ENCODE data around the gene FJX1.
A peak's percentile ranks its signal among the peaks of the same experiment; 100 is the strongest.

FJX1 gene

DNA sequence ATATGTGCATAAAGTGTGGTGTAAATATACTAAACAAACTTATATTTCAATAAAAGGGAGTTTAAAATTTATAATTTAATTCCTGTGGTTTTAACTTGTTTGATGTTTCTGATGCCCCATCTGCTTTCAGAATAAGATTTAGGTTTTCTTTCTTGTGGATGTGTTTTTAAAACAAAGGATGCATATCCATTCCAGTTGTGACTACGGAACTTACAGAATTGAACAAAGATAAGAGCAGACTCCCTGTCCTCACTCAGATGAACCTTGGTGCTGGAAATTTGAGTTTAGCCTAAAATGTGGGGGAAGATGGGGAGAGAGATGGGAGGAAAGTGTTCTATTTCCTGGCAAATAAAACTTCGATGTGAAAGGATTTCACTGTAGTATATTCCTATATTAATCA, 2.5 kb downstream of the FJX1 start:
- Histone ChIP-seq H3K9me3 (replicated peaks; ENCODE audit: low read length) (no peaks in the 10 kb centered on the region), H3K36me3 (ENCODE audit: insufficient read depth, low read length) (no peaks in the 10 kb centered on the region), H3K9ac (ENCODE audit: low read depth, low read length) (peak overlapping the region; percentile 86), H3K4me3 (ENCODE audit: low read length) (peak overlapping the region; percentile 76), H3K27me3 (ENCODE audit: control insufficient read depth, insufficient read depth, low read length) (no peaks in the 10 kb centered on the region), H3K4me1 (ENCODE audit: control insufficient read depth, insufficient read depth, low read length) (peaks cover 61% of the 10 kb centered on the region), H3K4me2 (ENCODE audit: low read length) (peak overlapping the region; percentile 93)

DNA sequence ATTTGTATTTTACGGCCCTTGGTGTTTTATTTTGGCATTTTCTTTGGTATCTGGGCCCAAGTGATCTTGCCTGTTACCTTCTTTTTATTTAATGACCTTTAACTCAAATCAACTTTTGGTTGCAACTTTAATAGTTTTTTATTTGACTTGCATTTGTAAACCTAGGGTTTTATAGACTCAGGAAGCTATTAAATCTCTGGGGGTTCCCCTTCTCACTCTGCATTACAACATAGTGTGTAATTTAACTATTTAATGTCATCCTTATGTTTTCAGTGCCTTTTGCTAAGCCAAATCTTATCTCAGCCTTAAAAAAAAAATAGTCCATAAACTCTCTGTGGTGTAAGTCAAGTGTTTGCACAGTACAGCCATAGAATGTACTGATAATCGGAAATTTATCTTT, 3.4 kb downstream of the FJX1 start:
- Histone ChIP-seq H3K27me3 (ENCODE audit: control insufficient read depth, insufficient read depth, low read length) (no peaks in the 10 kb centered on the region), H3K9me3 (replicated peaks; ENCODE audit: low read length) (no peaks in the 10 kb centered on the region), H3K4me1 (ENCODE audit: control insufficient read depth, insufficient read depth, low read length) (peaks cover 55% of the 10 kb centered on the region), H3K4me2 (ENCODE audit: low read length) (peak overlapping the region; percentile 93), H3K9ac (ENCODE audit: low read depth, low read length) (peak overlapping the region; percentile 86), H3K36me3 (ENCODE audit: insufficient read depth, low read length) (no peaks in the 10 kb centered on the region), H3K4me3 (ENCODE audit: low read length) (peak overlapping the region; percentile 42)

- Histone ChIP-seq H3K4me2 (ENCODE audit: low read length) (peak overlapping the region; percentile 93), H3K9me3 (replicated peaks; ENCODE audit: low read length) (no peaks in the 10 kb centered on the region), H3K4me1 (ENCODE audit: control insufficient read depth, insufficient read depth, low read length) (peaks cover 55% of the 10 kb centered on the region), H3K36me3 (ENCODE audit: insufficient read depth, low read length) (no peaks in the 10 kb centered on the region), H3K4me3 (ENCODE audit: low read length) (peak overlapping the region; percentile 42), H3K9ac (ENCODE audit: low read depth, low read length) (peak overlapping the region; percentile 86), H3K27me3 (ENCODE audit: control insufficient read depth, insufficient read depth, low read length) (no peaks in the 10 kb centered on the region)
Measured at GRCh38 chr11:35622070-35622469, 3.8 kb downstream of the FJX1 start.

- Histone ChIP-seq H3K4me2 (ENCODE audit: low read length) (peak overlapping the region; percentile 68), H3K4me3 (ENCODE audit: low read length) (peak overlapping the region; percentile 55), H3K4me1 (ENCODE audit: control insufficient read depth, insufficient read depth, low read length) (peaks cover 49% of the 10 kb centered on the region), H3K9ac (ENCODE audit: low read depth, low read length) (peak overlapping the region; percentile 36), H3K9me3 (replicated peaks; ENCODE audit: low read length) (no peaks in the 10 kb centered on the region), H3K36me3 (ENCODE audit: insufficient read depth, low read length) (no peaks in the 10 kb centered on the region), H3K27me3 (ENCODE audit: control insufficient read depth, insufficient read depth, low read length) (no peaks in the 10 kb centered on the region)
Measured at GRCh38 chr11:35623621-35624168, 5.4 kb downstream of the FJX1 start.

DNA sequence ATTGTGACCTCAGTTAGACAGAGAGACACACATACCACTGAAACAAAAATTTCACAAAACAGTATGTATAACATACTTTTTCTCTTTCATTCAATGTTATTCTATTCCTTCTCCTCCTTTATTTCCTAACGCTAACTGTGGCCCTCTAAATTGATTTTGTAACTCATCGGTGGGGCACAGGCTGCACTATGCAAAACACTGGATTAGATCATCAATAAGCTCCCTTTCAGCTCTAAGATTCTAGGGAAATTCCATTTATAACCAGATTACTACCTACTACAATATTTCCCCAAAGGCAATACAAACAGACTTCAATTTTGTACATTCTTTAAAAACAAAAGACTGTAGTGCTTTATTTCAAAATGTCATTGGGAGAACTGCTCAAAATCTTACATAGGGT, 6.1 kb downstream of the FJX1 start:
- Histone ChIP-seq H3K4me1 (ENCODE audit: control insufficient read depth, insufficient read depth, low read length) (peaks cover 52% of the 10 kb centered on the region), H3K4me3 (ENCODE audit: low read length) (peak overlapping the region; percentile 55), H3K9ac (ENCODE audit: low read depth, low read length) (peak overlapping the region; percentile 36), H3K36me3 (ENCODE audit: insufficient read depth, low read length) (no peaks in the 10 kb centered on the region), H3K27me3 (ENCODE audit: control insufficient read depth, insufficient read depth, low read length) (no peaks in the 10 kb centered on the region), H3K9me3 (replicated peaks; ENCODE audit: low read length) (no peaks in the 10 kb centered on the region), H3K4me2 (ENCODE audit: low read length) (peak overlapping the region; percentile 68)

DNA sequence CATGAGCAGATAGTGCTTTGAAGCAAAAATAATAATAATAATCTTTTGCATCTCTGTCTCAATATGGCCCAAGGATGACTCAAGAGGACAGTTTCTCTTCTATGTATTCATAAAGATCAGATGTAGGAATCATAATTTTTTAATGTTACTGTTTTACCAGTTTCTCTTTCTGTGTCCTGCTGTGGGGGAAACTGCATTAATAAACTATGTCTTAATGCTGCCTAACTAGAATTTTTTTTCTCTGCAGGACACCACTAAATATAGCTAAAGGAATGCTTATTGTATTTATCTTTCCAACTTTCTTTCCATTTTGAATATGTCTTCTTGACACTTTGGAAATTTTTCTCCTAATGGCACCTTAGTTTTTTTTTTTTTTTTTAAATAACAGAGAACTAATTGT, 6.5 kb downstream of the FJX1 start:
- no peaks in the 10 kb centered on the region for H3K27me3 ChIP-seq (ENCODE audit: control insufficient read depth, insufficient read depth, low read length)
- no peak overlapping the region for H3K4me2 ChIP-seq (ENCODE audit: low read length)

DNA sequence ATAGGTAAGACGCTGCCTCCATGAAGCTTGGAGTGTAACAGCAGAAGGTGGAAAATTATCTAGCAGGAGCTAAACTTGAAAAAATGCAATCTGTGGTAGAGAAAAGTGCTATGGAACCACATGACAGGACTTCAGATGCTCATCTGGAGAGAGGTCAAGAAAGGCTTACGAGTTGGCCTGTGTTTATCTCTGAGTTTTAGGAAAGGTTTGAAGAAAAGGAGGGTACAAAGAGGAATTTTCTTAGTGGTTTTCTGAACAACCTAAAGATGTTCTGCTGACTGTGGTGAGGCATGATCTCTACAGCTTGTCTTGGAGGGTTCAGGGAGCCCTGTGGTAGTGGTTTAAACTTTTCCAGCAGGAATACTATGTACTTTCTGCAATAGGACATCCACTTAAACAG, 8.2 kb downstream of the FJX1 start:
- H3K9me3 ChIP-seq (replicated peaks; ENCODE audit: low read length) = no peaks in the 10 kb centered on the region
- H3K9ac ChIP-seq (ENCODE audit: low read depth, low read length) = no peak overlapping the region
- H3K4me1 ChIP-seq (ENCODE audit: control insufficient read depth, insufficient read depth, low read length) = peaks cover 61% of the 10 kb centered on the region
- H3K4me3 ChIP-seq (ENCODE audit: low read length) = no peak overlapping the region
- H3K4me2 ChIP-seq (ENCODE audit: low read length) = no peak overlapping the region
- no peaks in the 10 kb centered on the region for H3K36me3 ChIP-seq (ENCODE audit: insufficient read depth, low read length)
- no peaks in the 10 kb centered on the region for H3K27me3 ChIP-seq (ENCODE audit: control insufficient read depth, insufficient read depth, low read length)

More for the DNA sequence above, 6.5 kb downstream of the FJX1 start:
- Histone ChIP-seq H3K36me3 (ENCODE audit: insufficient read depth, low read length) (no peaks in the 10 kb centered on the region), H3K4me3 (ENCODE audit: low read length) (no peak overlapping the region), H3K9me3 (replicated peaks; ENCODE audit: low read length) (no peaks in the 10 kb centered on the region), H3K4me1 (ENCODE audit: control insufficient read depth, insufficient read depth, low read length) (peaks cover 57% of the 10 kb centered on the region), H3K9ac (ENCODE audit: low read depth, low read length) (no peak overlapping the region)

- H3K36me3 ChIP-seq (ENCODE audit: insufficient read depth, low read length) = no peaks in the 10 kb centered on the region
- H3K9ac ChIP-seq (ENCODE audit: low read depth, low read length) = no peak overlapping the region
- H3K4me1 ChIP-seq (ENCODE audit: control insufficient read depth, insufficient read depth, low read length) = peaks cover 39% of the 10 kb centered on the region
- no peak overlapping the region for H3K4me3 ChIP-seq (ENCODE audit: low read length)
- H3K9me3 ChIP-seq (replicated peaks; ENCODE audit: low read length) = no peaks in the 10 kb centered on the region
- H3K27me3 ChIP-seq (ENCODE audit: control insufficient read depth, insufficient read depth, low read length) = no peaks in the 10 kb centered on the region
- H3K4me2 ChIP-seq (ENCODE audit: low read length) = peak overlapping the region; percentile 8
Measured at GRCh38 chr11:35629511-35629910, 11.3 kb downstream of the FJX1 start.

GRCh38 chr11:35629914-35630313, 11.7 kb downstream of the FJX1 start:
- Histone ChIP-seq H3K4me1 (ENCODE audit: control insufficient read depth, insufficient read depth, low read length) (peaks cover 35% of the 10 kb centered on the region), H3K4me3 (ENCODE audit: low read length) (peak overlapping the region; percentile 30), H3K9me3 (replicated peaks; ENCODE audit: low read length) (no peaks in the 10 kb centered on the region), H3K36me3 (ENCODE audit: insufficient read depth, low read length) (no peaks in the 10 kb centered on the region), H3K4me2 (ENCODE audit: low read length) (peak overlapping the region; percentile 48), H3K27me3 (ENCODE audit: control insufficient read depth, insufficient read depth, low read length) (no peaks in the 10 kb centered on the region), H3K9ac (ENCODE audit: low read depth, low read length) (no peak overlapping the region)

GRCh38 chr11:35631891-35632290, 13.6 kb downstream of the FJX1 start:
- no peak overlapping the region for H3K4me2 ChIP-seq (ENCODE audit: low read length)
- H3K27me3 ChIP-seq (ENCODE audit: control insufficient read depth, insufficient read depth, low read length) = no peaks in the 10 kb centered on the region
- no peak overlapping the region for H3K4me3 ChIP-seq (ENCODE audit: low read length)

GRCh38 chr11:35632301-35632700, 14.0 kb downstream of the FJX1 start:
- Histone ChIP-seq H3K27me3 (ENCODE audit: control insufficient read depth, insufficient read depth, low read length) (no peaks in the 10 kb centered on the region), H3K4me3 (ENCODE audit: low read length) (no peak overlapping the region), H3K36me3 (ENCODE audit: insufficient read depth, low read length) (no peaks in the 10 kb centered on the region), H3K9me3 (replicated peaks; ENCODE audit: low read length) (no peaks in the 10 kb centered on the region), H3K9ac (ENCODE audit: low read depth, low read length) (no peak overlapping the region), H3K4me1 (ENCODE audit: control insufficient read depth, insufficient read depth, low read length) (peaks cover 28% of the 10 kb centered on the region), H3K4me2 (ENCODE audit: low read length) (no peak overlapping the region)

More at GRCh38 chr11:35631891-35632290, 13.6 kb downstream of the FJX1 start:
- Histone ChIP-seq H3K9ac (ENCODE audit: low read depth, low read length) (no peak overlapping the region), H3K4me1 (ENCODE audit: control insufficient read depth, insufficient read depth, low read length) (peaks cover 30% of the 10 kb centered on the region), H3K9me3 (replicated peaks; ENCODE audit: low read length) (no peaks in the 10 kb centered on the region), H3K36me3 (ENCODE audit: insufficient read depth, low read length) (no peaks in the 10 kb centered on the region)

DNA sequence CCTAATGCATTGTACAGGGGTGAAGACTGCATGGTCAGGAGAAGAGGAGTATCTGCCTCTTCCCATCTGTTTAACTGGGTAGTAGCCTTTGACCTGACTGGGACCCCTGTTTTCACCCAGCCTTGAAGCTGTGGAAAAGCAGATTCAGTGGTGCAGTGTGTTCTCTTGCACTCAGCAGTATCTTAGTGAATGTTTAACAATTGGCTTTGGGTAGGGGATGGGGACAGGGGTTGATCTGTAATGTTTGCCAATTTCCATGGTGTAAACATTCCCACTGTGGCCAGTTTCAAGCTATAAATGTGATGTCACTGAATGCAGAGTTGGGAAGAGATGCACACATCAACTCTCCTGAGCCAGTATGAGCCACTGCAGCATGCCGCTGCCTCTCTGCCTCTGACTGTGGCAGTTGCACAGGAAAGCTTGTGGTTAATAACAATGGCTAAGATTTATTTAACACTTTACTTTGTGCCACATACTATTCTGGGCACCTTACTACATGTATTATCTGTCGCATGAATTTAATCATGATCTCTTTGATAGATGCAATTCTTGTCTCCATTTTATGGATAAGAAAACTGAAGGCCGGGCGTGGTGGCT, 15.7 kb downstream of the FJX1 start:
- Histone ChIP-seq H3K4me2 (ENCODE audit: low read length) (no peak overlapping the region), H3K27me3 (ENCODE audit: control insufficient read depth, insufficient read depth, low read length) (no peaks in the 10 kb centered on the region), H3K36me3 (ENCODE audit: insufficient read depth, low read length) (no peaks in the 10 kb centered on the region), H3K4me3 (ENCODE audit: low read length) (no peak overlapping the region), H3K4me1 (ENCODE audit: control insufficient read depth, insufficient read depth, low read length) (peaks cover 28% of the 10 kb centered on the region), H3K9ac (ENCODE audit: low read depth, low read length) (no peak overlapping the region), H3K9me3 (replicated peaks; ENCODE audit: low read length) (no peaks in the 10 kb centered on the region)

Data from skeletal muscle satellite cell (primary cell).